Kidney epithelial cell (primary cell): ENCODE data around the gene CDC42BPA. TPM values are rescaled to one million over a fixed set of nuclear protein-coding genes. Genes with fewer than 3 reads are reported as not detected.
"Not testable (repeated sequence)": the region's sequence is repeated elsewhere in the genome, so short reads cannot be mapped to it uniquely, and the experiment has no call there.

ENCODE experiments used
- DNase-seq: peaks from one replicate; pipeline ENCODE4 v3.0.0-alpha.2; 2010; ENCODE audit warnings: low read depth
- H3K27me3 ChIP-seq: 2 replicates; pipeline ENCODE4 v1.6.0; 2011; ENCODE audit warnings: low read length; ENCODE audit not compliant: control insufficient read depth, insufficient read depth
- H3K36me3 ChIP-seq: 2 replicates; pipeline ENCODE4 v1.5.1; 2011; ENCODE audit warnings: low read length; ENCODE audit not compliant: control insufficient read depth, insufficient read depth
- H3K4me3 ChIP-seq: 2 replicates; pipeline ENCODE4 v1.5.1; 2011; ENCODE audit warnings: low read depth, mild to moderate bottlenecking, control low read depth, low read length
- CTCF ChIP-seq: IDR thresholded peaks from 2 replicates; pipeline ENCODE4 v1.5.1; 2011; ENCODE audit warnings: mild to moderate bottlenecking, moderate library complexity, low read length, control low read depth, inconsistent platforms; ENCODE audit not compliant: insufficient read depth, poor library complexity, severe bottlenecking
- total RNA-seq: library from RNA; depleted of rRNA; stranded (reverse); fragments of >200 nt; gene quantifications from 2 replicates; pipeline ENCODE4 v1.2.3, GENCODE V29; 2015

Gene CDC42BPA
- total RNA-seq, 1 donor from 2014 or later = 33.4 TPM

GRCh38 chr1:227343206-227343605, 24.9 kb upstream of the CDC42BPA start:
- Histone ChIP-seq H3K4me3 (no peak overlapping the region), H3K36me3 (no peaks in the 10 kb centered on the region), H3K27me3 (no peaks in the 10 kb centered on the region)
- no peak for DNase-seq
- TF ChIP-seq CTCF = no peak

GRCh38 chr1:227342075-227342829, 24.0 kb upstream of the CDC42BPA start:
- no peak for DNase-seq
- no peak for TF ChIP-seq CTCF
- Histone ChIP-seq H3K27me3 (no peaks in the 10 kb centered on the region), H3K4me3 (no peak overlapping the region), H3K36me3 (no peaks in the 10 kb centered on the region)

- not testable (repeated sequence) for DNase-seq
Measured at GRCh38 chr1:227336136-227336535, 17.8 kb upstream of the CDC42BPA start.

GRCh38 chr1:227335242-227336020, 17.1 kb upstream of the CDC42BPA start:
- TF ChIP-seq CTCF = no peak
- H3K36me3 ChIP-seq = no peaks in the 10 kb centered on the region
- no peak overlapping the region for H3K4me3 ChIP-seq
- H3K27me3 ChIP-seq = no peaks in the 10 kb centered on the region
- no peak for DNase-seq

More at GRCh38 chr1:227336136-227336535, 17.8 kb upstream of the CDC42BPA start:
- not testable (repeated sequence) for H3K36me3 ChIP-seq, H3K4me3 ChIP-seq, H3K27me3 ChIP-seq

- TF ChIP-seq CTCF = no peak
- Histone ChIP-seq H3K27me3 (no peaks in the 10 kb centered on the region), H3K36me3 (no peaks in the 10 kb centered on the region), H3K4me3 (no peak overlapping the region)
- DNase-seq = no peak
Measured at GRCh38 chr1:227333423-227333822, 15.1 kb upstream of the CDC42BPA start.

- no peak overlapping the region for H3K4me3 ChIP-seq
- no peak for TF ChIP-seq CTCF
- DNase-seq = no peak
- no peaks in the 10 kb centered on the region for H3K27me3 ChIP-seq
- H3K36me3 ChIP-seq = no peaks in the 10 kb centered on the region
Measured at GRCh38 chr1:227330279-227331076, 12.2 kb upstream of the CDC42BPA start.
